HT-29 (cell line): Measurements from ENCODE around the gene ANO6. TPM values are rescaled to one million over a fixed set of nuclear protein-coding genes. Genes with fewer than 3 reads are reported as not detected.
A peak's percentile ranks its signal among the peaks of the same experiment; 100 is the strongest.
"Not testable (repeated sequence)": the region's sequence is repeated elsewhere in the genome, so short reads cannot be mapped to it uniquely, and the experiment has no call there.

ENCODE experiments used
- DNase-seq: peaks from one replicate; pipeline ENCODE4 v3.0.0-alpha.2; 2015; ENCODE audit warnings: low spot score
- total RNA-seq: library from RNA; depleted of rRNA; stranded (reverse); fragments of >200 nt; shearing (Covaris generic); gene quantifications from 2 replicates; pipeline ENCODE4 v1.2.3, GENCODE V29; 2014

The ANO6 gene
- total RNA-seq, 1 experiment from 2014 or later, result 28.3 TPM

DNA sequence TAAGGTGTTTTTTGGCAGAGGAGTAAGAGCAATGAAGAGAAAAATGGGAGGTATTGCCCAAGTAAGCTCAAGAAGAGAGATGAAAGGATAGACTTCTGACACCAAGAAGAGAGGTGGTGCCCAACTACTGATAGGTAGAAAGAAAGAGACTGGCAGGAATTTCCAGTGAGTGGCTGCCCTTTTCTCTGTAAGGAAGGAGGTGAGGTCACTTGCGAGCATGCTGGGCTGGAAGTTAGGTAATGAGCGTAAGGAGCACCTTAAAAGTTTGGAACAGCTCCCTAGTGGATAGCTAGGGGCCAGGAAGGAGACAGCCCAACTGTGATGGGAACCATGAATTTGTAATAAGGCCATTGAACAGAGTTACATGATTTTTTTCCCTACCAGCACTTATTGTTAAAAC, 127.0 kb downstream of the ANO6 start:
- DNase-seq, result no peak

DNA sequence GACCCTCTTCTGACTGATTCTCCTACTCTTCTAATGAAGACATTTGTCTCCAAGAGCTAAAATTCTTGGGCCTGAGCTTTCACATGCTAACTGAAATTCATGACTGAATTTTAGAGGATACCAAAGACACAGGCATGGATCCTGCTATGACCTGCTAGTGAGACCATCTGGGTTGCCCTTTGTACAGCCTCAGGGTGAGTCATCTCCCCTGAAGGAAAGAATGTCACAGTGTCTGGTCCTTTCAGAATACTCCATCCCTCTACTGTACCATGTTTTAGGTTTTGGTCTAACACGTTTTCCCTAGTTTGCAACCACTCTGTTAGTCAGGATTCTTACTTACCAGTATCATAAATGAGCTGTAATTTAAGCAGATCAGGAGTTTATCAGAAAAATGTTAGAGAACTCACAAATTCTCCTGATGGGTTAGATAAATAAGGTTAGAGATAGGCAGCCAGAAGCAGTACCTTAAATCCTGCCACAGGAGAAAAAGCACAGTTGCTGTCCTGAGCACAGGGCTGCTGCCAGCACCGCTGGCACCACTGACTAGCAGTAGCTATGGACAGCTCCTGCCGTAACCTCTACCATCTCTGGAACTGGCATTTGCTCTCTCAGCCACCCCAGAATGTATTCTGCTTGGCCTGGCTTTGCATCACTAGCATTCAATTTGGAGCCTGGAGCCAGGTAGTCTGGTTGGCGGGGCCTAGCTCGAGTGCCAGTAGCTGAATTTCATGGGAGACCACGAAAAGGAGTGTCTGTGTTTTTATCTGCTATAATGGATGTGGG, 127.6 kb downstream of the ANO6 start:
- DNase-seq, result peak; percentile 12

DNA sequence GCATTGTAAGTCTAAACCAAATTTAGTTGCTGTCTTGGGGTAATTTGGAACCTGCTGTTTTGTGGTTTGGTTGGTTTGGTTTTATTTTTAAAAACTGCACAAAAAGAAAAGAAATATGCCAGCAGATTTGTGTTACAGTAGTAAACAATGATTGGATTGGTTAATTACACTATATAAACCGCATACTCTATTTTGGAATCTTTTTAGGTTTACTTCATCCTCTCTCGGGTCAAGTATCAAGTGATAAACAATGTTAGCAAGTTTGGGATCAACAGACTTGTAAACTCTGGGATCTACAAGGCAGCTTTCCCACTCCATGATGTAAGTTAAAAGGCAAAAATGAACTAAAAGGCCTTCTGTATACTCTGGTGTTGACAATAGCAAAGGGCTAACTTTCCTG, 132.4 kb downstream of the ANO6 start:
- no peak for DNase-seq

- DNase-seq, result no peak
Observed at GRCh38 chr12:45348986-45349385, 133.1 kb downstream of the ANO6 start.

GRCh38 chr12:45349916-45350315, 134.0 kb downstream of the ANO6 start:
- no peak for DNase-seq

DNA sequence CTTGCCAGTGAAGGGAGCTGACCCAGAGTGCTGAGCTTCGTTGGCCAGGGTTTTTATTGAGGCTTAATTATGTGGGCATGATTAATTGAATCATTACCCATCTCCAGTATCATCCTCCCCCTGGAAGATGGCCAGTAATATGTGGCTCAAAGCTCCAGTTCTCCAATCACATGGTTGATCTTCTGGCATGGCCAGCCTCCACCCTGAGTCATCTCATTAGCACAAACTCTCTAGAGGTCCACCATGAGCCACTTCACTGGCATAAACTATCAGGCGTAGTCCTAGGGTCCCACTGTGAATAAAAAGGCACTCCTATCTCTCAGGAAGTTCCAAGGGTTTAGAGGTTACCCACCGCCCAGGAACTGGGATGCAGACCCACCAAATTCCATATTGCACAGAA, 135.0 kb downstream of the ANO6 start:
- DNase-seq, result no peak

DNA sequence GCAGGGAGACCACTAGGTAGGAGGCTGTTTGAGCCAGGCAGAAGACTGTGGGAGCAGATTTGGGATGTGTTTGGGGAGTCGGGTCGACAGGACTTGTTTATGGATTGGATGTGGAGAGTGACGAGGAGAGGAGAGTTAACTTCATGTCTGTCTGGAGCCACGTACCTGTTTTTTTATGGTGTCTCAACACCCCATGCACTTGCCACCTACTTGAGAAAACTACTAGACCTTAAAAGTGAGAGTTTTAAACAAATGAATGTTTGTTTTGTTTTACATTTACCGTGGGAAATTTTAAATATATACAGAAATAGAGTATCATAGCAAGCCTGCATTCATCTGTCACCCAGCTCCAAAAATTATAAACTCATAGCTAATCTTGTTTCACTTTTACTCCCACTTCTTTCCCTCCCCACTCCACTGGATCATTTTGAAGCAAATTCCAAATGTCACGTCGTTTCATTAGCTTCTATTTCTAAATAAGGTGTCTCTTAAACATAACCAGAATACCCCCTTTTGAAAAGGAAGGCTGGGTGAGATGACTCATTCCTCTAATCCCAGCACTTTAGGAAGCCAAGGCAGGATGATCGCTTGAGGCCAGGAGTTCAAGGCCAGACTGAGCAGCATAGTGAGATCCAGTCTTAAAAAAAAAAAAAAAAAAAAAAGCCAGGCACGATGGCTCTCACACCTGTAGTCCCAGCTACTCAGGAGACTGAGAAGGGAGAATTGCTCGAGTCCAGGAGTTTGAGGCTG, 136.2 kb downstream of the ANO6 start:
- no peak for DNase-seq

- no peak for DNase-seq
Observed at GRCh38 chr12:45353944-45354343, 138.0 kb downstream of the ANO6 start.

- peak; percentile 22 for DNase-seq
Observed at GRCh38 chr12:45354399-45354798, 138.5 kb downstream of the ANO6 start.

- peak; percentile 28 for DNase-seq
Observed at GRCh38 chr12:45355730-45356129, 139.8 kb downstream of the ANO6 start.

DNA sequence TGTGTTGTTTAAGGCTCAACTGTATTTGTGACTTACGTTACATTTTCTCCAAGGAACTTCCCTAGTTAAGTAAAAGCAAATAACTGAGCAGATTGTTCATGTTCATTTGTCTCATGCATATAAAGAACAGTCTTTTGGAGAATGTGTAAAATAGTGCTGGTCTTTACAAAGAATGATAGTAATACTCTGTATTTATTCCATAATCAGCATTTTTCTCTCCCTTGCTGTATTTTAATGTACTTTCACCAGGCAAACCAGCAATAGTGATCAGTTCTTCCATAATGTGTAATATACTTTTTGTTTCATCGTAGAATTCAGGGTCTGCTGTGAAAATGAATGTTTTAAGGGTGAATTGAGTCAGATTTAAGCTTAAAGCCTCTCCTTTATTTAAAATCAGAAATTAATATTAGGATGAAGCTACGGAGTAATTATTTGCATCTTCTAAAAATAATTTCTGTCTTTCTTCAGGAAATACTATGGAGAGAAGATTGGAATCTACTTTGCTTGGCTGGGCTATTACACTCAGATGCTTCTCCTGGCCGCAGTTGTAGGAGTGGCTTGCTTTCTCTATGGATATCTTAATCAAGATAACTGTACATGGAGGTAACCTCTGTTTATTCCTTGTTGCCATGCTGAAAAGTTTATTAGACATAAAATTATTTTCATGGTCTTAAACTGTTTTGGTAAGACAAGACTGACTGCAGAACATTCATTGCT, 141.1 kb downstream of the ANO6 start:
- no peak for DNase-seq

DNA sequence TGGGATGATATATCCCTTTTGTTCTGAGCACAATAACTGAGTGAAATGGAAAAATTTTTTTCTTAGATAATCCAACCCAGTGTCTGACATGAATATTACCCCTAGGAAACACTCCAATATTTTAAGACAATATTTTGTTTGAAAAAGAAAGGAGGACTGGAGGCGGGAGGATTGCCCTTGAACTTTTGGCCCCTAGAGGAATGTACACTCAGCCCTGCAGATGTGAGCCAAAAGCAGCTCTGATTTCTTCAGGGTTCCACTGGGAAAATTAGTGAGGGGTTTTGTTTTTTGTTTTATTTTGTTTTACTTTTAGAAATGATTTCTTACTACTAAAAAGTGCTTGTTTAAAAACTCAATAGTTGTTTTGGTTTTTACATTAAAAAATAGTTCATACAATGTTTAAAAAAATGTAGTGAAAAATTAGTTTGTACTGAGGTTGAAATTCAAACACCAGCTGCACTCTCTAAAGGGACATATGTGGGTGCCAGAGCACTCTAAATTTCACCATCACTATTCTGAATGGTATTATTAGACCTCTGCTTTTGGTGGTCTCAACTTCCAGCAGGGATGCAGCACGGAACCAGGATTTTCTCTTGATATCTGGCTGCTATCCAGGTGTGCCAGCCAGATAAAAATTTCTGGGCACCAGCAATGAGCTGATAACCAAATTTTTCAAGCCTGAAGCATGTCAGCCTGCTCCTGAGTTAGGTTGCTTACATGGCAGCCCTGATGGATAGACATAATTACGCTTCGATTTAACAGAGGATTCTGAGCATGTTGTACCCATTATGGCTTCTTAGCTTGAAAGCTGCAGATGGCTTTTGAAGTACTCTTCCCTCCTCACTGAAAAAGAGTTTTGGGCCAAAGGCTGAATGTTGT, 141.9 kb downstream of the ANO6 start:
- DNase-seq, result no peak

DNA sequence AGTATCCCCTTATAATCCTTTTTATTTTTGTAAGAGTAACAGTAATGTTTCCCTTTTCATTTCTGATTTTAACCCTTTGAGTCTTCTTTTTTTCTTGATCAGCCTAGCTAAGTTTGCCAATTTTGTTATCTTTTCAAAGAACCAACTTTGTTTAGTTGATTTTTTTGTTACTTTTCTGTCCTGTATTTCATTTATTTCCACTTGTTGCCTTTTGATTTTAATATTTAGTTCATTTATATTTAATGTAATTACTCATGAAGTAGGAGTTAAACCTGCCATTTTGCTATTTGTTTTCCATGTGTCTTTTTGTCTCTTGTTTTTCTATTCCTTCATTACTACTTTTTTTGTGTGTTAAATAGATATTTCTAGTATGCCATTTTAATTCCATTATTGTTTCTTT, 146.4 kb downstream of the ANO6 start:
- DNase-seq, result no peak

DNA sequence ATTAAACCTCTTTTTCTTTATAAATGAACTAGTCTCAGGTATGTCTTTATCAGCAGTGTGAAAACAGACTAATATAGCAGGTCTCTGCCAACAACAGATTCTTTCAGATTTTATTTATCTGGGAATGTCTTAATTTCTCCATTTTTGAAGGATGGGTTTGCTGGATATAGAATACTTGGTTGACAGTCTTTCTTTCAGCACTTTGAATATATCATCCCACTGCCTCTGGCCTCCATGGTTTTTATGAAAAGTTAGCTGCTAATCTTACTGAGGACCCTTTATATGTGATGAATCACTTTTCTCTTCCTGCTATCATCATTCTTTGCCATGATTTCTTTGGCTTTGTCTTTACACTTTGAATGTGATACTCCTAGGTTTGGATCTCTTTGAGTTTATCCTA, 148.0 kb downstream of the ANO6 start:
- no peak for DNase-seq

DNA sequence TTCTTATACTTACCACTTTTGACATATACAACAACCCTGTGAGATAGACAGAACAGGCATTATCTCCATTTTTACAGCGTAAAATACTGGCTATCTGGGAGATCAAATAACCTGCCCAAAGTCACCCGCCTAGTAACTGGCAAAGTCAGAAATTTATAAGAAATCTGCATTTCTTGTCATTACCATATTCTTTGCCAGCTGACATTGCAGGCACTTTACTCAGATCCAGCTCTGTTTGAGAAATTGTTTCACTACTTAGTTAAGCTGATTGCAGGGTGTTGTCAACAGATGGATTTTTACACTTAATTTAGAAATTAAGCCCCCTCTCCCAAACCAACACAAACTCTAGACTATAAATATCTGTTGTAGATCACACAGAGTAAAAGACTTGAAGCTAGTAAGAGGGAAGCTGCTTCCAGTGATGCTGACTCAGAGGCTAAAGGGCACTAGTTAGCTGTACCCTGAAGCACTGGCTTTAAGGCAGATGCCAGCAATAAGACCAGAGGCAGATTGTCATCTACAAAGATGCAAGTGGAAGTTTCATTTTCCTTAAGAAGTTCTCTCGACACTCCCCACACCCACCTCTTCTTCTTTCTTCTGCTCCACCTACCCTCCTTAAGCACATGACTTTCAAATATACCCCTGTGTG, 153.1 kb downstream of the ANO6 start:
- DNase-seq, result peak; percentile 40

GRCh38 chr12:45377815-45378214, 161.9 kb downstream of the ANO6 start:
- DNase-seq, result no peak

DNA sequence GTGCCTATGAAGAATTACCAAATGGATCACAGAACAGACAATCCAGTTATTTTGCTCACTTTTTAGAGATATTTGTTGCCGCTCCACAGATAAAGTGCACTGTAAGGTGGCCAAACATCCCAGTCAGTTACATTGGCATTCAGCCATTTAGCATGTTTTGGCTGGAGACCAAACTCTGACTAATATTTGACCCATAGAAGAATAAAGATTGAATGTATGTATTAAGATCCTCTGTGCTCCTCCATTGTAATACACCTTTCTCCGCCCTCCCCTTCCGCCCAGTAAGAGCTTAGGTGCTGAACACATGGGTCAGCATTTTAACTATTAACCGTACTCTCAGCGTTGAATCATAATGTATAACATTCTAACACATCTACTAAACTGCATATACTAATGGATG, 163.4 kb downstream of the ANO6 start:
- DNase-seq, result peak; percentile 92

DNA sequence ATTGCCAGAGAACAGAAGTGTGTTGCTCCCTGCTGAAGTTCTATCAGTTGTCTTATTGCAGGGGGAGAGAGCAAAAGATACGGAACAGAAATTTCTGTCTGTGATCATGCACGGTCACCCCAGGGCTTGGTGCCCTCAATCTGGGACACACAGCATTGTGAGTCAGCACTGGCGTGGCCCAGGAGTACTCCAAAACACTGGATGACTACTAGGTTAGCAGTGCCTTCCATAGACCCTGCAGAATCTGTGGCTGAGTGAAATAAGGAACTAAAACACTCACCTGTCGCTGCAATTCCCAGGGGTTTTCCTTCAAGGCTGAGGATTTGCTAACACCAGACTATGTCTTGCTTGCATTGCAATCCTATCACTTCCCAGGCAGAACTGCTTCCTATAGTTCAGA, 165.5 kb downstream of the ANO6 start:
- DNase-seq, result no peak

GRCh38 chr12:45388545-45388944, 172.7 kb downstream of the ANO6 start:
- peak; percentile 61 for DNase-seq

DNA sequence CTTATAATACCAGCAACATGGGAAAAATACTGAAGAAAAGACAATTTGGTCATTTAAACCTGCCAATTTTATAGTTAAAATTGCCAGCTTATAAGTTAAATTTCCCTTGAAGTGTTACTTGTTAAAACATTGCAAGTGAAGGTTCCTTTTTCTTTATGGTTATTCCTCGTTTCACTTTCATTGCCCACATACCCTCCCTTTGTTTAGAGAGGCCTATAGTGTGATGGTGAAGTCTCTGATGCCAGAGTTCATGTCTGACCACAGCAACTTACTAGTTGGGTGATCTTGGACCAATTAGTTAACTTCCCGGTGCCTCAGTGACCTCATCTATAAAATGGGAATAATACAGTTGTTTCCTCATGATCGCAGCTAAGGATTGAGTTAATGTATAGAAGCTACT, 173.5 kb downstream of the ANO6 start:
- no peak for DNase-seq

DNA sequence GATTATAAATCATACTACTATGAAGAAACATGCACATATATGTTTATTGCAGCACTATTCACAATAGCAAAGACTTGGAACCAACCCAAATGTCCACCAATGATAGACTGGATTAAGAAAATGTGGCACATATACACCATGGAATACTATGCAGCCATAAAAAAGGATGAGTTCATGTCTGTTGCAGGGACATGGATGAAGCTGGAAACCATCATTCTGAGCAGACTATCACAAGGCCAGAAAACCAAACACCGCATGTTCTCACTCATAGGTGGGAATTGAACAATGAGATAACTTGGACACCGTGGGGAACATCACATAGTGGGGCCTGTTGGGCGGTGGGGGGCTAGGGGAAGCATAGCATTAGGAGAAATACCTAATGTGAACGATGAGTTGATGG, 181.6 kb downstream of the ANO6 start:
- DNase-seq, result not testable (repeated sequence)
